IMR-90 (cell line): ENCODE measurements around the gene C9orf78. TPM values are rescaled to one million over a fixed set of nuclear protein-coding genes. Genes with fewer than 3 reads are reported as not detected.

Experiments used
- ATAC-seq: fragments of 200-7000 bp; cut with Tn5 transposase; 2 replicates; pipeline ENCODE4 v1.9.1; 2020; ENCODE audit warnings: low read depth, mild to moderate bottlenecking, moderate library complexity
- BruUV-seq: library from RNA; stranded (reverse); fragments of 400-500 nt; replicated peaks from 2 replicates; lab custom pipeline; 2021; lab: Mats Ljungman, UMichigan
- CTCF ChIA-PET: fragments of 300-600 bp; formaldehyde crosslinking; extraction: SDS; loops from one replicate; lab custom pipeline; 2021; ENCODE audit warnings: antibody characterized with exemption; lab: Yijun Ruan, JAX
- POLR2A ChIA-PET: fragments of 300-600 bp; sonication (Branson Sonifier 250); formaldehyde crosslinking; loops from one replicate; lab custom pipeline; 2022; ENCODE audit warnings: antibody characterized with exemption; ENCODE audit not compliant: unreplicated experiment; lab: Charles Lee
- DNase-seq: peaks from one replicate; pipeline ENCODE4 v3.0.0; 2013
- H2AFZ ChIP-seq: replicated peaks from 2 replicates; pipeline ENCODE3; 2013; ENCODE audit warnings: low read length, mild to moderate bottlenecking; ENCODE audit not compliant: poor library complexity
- H2AK5ac ChIP-seq: 2 replicates; pipeline ENCODE4 v1.6.1; 2013; ENCODE audit warnings: low read depth, low read length, inconsistent platforms
- H2AK9ac ChIP-seq: replicated peaks from 2 replicates; pipeline ENCODE3; 2013; ENCODE audit warnings: mild to moderate bottlenecking, low read depth, low read length, moderate library complexity; ENCODE audit not compliant: poor library complexity
- H2BK120ac ChIP-seq: 2 replicates; pipeline ENCODE4 v1.6.1; 2013; ENCODE audit warnings: low read depth, low read length, inconsistent platforms
- H2BK15ac ChIP-seq: 3 replicates; pipeline ENCODE4 v1.6.1; 2013; ENCODE audit warnings: low read depth, low read length, inconsistent platforms
- H2BK20ac ChIP-seq: 2 replicates; pipeline ENCODE4 v1.6.1; 2013; ENCODE audit warnings: low read depth, mild to moderate bottlenecking, inconsistent platforms, low read length, moderate library complexity
- H2BK5ac ChIP-seq: 2 replicates; pipeline ENCODE4 v1.6.1; 2013; ENCODE audit warnings: mild to moderate bottlenecking, low read depth, low read length, inconsistent platforms; ENCODE audit not compliant: poor library complexity, severe bottlenecking
- H3K14ac ChIP-seq: replicated peaks from 2 replicates; pipeline ENCODE4 v1.6.1; 2013; ENCODE audit warnings: low read depth, low read length, inconsistent platforms
- H3K18ac ChIP-seq: 2 replicates; pipeline ENCODE4 v1.6.1; 2013; ENCODE audit warnings: low read depth, low read length, control low read depth
- H3K23ac ChIP-seq: 2 replicates; pipeline ENCODE4 v1.6.1; 2013; ENCODE audit warnings: low read depth, low read length, inconsistent platforms
- H3K27ac ChIP-seq: 2 replicates; pipeline ENCODE4 v1.5.1; 2013; ENCODE audit warnings: mild to moderate bottlenecking, control low read depth, low read length; ENCODE audit not compliant: insufficient read depth
- H3K27me3 ChIP-seq: 2 replicates; pipeline ENCODE4 v1.6.1; 2013; ENCODE audit warnings: low read length; ENCODE audit not compliant: control insufficient read depth, insufficient read depth
- H3K36me3 ChIP-seq: 2 replicates; pipeline ENCODE4 v1.6.1; 2013; ENCODE audit warnings: low read length, mixed read lengths; ENCODE audit not compliant: control insufficient read depth, insufficient read depth
- H3K4ac ChIP-seq: 2 replicates; pipeline ENCODE4 v1.6.1; 2013; ENCODE audit warnings: low read depth, low read length, inconsistent platforms
- H3K4me1 ChIP-seq: 2 replicates; pipeline ENCODE4 v1.6.1; 2013; ENCODE audit warnings: low read length, mixed read lengths; ENCODE audit not compliant: control insufficient read depth, insufficient read depth
- H3K4me2 ChIP-seq: 2 replicates; pipeline ENCODE4 v1.6.1; 2013; ENCODE audit warnings: low read depth, mild to moderate bottlenecking, control low read depth, low read length, moderate library complexity
- H3K4me3 ChIP-seq: 2 replicates; pipeline ENCODE4 v1.5.1; 2013; ENCODE audit warnings: low read depth, mild to moderate bottlenecking, control low read depth, low read length, moderate library complexity; ENCODE audit not compliant: insufficient read depth
- H3K56ac ChIP-seq: 2 replicates; pipeline ENCODE4 v1.6.1; 2013; ENCODE audit warnings: low read length, inconsistent platforms; ENCODE audit not compliant: insufficient read depth; ENCODE audit errors: extremely low read depth
- H3K79me1 ChIP-seq, 2 experiments: 2 replicates each; pipeline ENCODE4 v1.6.1; 2013; ENCODE audit warnings: low read length in 2 of 2, inconsistent platforms in 1 of 2, low read depth in 1 of 2
- H3K9ac ChIP-seq: 2 replicates; pipeline ENCODE4 v1.6.1; 2013; ENCODE audit warnings: low read depth, low read length, control low read depth
- H3K9me1 ChIP-seq: 2 replicates; pipeline ENCODE4 v1.6.1; 2013; ENCODE audit warnings: low read length, inconsistent platforms; ENCODE audit not compliant: insufficient read depth
- H3K9me3 ChIP-seq: 2 replicates; pipeline ENCODE4 v1.6.1; 2013; ENCODE audit warnings: low read length; ENCODE audit not compliant: control insufficient read depth, insufficient read depth
- H4K20me1 ChIP-seq: 2 replicates; pipeline ENCODE4 v1.6.1; 2013; ENCODE audit warnings: low read length, inconsistent platforms; ENCODE audit not compliant: insufficient read depth
- H4K5ac ChIP-seq: 2 replicates; pipeline ENCODE4 v1.6.1; 2013; ENCODE audit warnings: mild to moderate bottlenecking, low read depth, low read length, control low read depth
- H4K8ac ChIP-seq, 2 experiments: 2 replicates each; pipeline ENCODE4 v1.6.1; 2013; ENCODE audit warnings: low read depth in 2 of 2, low read length in 2 of 2, control low read depth in 1 of 2, inconsistent platforms in 1 of 2
- H4K91ac ChIP-seq: 2 replicates; pipeline ENCODE4 v1.6.1; 2013; ENCODE audit warnings: low read depth, low read length, inconsistent platforms; ENCODE audit not compliant: insufficient read depth
- CHD1 ChIP-seq: IDR thresholded peaks from 2 replicates; pipeline ENCODE4 v1.6.1; 2012; ENCODE audit warnings: low read depth, low read length, improper control_type of control experiment
- MAFK ChIP-seq: IDR thresholded peaks from 2 replicates; pipeline ENCODE4 v1.6.1; 2012; ENCODE audit warnings: low read depth, low read length, improper control_type of control experiment
- MXI1 ChIP-seq: IDR thresholded peaks from 2 replicates; pipeline ENCODE4 v1.6.1; 2012; ENCODE audit warnings: low read depth, mild to moderate bottlenecking, low read length, moderate library complexity, borderline replicate concordance
- WGBS, 2 experiments: methylation state at CpG; one replicate each; pipeline versions ENCODE4 v1.1.5 to v1.1.7; 2013; ENCODE audit warnings: missing lambda C conversion rate in 2 of 2; ENCODE audit not compliant: insufficient read length in 1 of 2; ENCODE audit errors: extremely low coverage in 2 of 2; 5-methylcytosine and 5-hydroxymethylcytosine counted together
- dilution Hi-C: fragments of 300-500 bp; cut with HindIII; formaldehyde crosslinking; loops from one replicate; pipeline ENCODE4 v1.14.3; 2018; ENCODE audit warnings: low sequenced_read_pairs; ENCODE audit not compliant: unreplicated experiment
- in situ Hi-C: fragments of 300-500 bp; cut with MboI; formaldehyde crosslinking; loops from 3 replicates; pipeline ENCODE4 v1.14.3; 2019; ENCODE audit warnings: low sequenced_read_pairs, inconsistent platforms, mixed read lengths
- intact Hi-C: fragments of 100-400 bp; cut with micrococcal nuclease; formaldehyde crosslinking; loops from 2 replicates; pipeline ENCODE4 v1.10.0; 2022
- polyA plus RNA-seq, 3 experiments: library from polyadenylated mRNA; depleted of rRNA; stranded (reverse); fragments of >200 nt; gene quantifications; 2 replicates each; pipeline ENCODE4 v1.2.3, GENCODE V29; 2012; ENCODE audit warnings: low replicate concordance in 1 of 3
- total RNA-seq: library from RNA; depleted of rRNA; stranded (reverse); fragments of >200 nt; gene quantifications from 2 replicates; pipeline ENCODE4 v1.2.3, GENCODE V29; 2012
- TF ChIP-seq, protein P1 (sequence below): fragments of 150-350 bp; IDR thresholded peaks from 2 replicates; pipeline ENCODE4 v1.6.1; 2016; ENCODE audit warnings: low read depth, mild to moderate bottlenecking, low read length, moderate library complexity, borderline replicate concordance

Gene C9orf78
- total and polyA plus RNA-seq, 2 of the 4 experiments (the other 2 are of a cell fraction), result 29.8 to 46.0 TPM

- no peaks in the 10 kb centered on the region for H3K4me1 ChIP-seq
- H2AK9ac ChIP-seq, result no peak overlapping the region
- H3K36me3 ChIP-seq, result peaks cover 52% of the 10 kb centered on the region
- POLR2A ChIA-PET, result no interaction called here
- H2BK15ac ChIP-seq, result no peak overlapping the region
- H3K27me3 ChIP-seq, result no peaks in the 10 kb centered on the region
- no peak overlapping the region for H2AK5ac ChIP-seq
- no peak overlapping the region for H3K56ac ChIP-seq
- H3K23ac ChIP-seq, result no peak overlapping the region
- no peak overlapping the region for H4K91ac ChIP-seq
- CTCF ChIA-PET, result no interaction called here
- H2BK120ac ChIP-seq, result no peak overlapping the region
- DNase-seq (no peak), ATAC-seq (no peak)
- H4K5ac ChIP-seq, result no peak overlapping the region
- no CpG with 5 or more reads among the region's 7 CpGs for WGBS, 2 experiments
- H2BK5ac ChIP-seq, result no peak overlapping the region
- no peak overlapping the region for H3K14ac ChIP-seq
- no peak overlapping the region for H2AFZ ChIP-seq
- H3K4me3 ChIP-seq, result no peak overlapping the region
- H4K20me1 ChIP-seq, result no peaks in the 10 kb centered on the region
- no peak overlapping the region for H3K27ac ChIP-seq
- H4K8ac ChIP-seq, result no peak overlapping the region
- in situ Hi-C loops, result loop anchor here (25.0 kb wide), 1 partner anchor 185 kb away; the partner anchor contains the start of gene GPR107
- H3K9ac ChIP-seq, result no peak overlapping the region
- H2BK20ac ChIP-seq, result no peak overlapping the region
- H3K18ac ChIP-seq, result no peak overlapping the region
- BruUV-seq, result no TSS peak
- peaks cover 3% of the 10 kb centered on the region; the same call in 1 of the 2 replicates for H3K9me1 ChIP-seq
- TF ChIP-seq MXI1 (no peak), MAFK (no peak), CHD1 (no peak)
- TF ChIP-seq, protein P1, sequence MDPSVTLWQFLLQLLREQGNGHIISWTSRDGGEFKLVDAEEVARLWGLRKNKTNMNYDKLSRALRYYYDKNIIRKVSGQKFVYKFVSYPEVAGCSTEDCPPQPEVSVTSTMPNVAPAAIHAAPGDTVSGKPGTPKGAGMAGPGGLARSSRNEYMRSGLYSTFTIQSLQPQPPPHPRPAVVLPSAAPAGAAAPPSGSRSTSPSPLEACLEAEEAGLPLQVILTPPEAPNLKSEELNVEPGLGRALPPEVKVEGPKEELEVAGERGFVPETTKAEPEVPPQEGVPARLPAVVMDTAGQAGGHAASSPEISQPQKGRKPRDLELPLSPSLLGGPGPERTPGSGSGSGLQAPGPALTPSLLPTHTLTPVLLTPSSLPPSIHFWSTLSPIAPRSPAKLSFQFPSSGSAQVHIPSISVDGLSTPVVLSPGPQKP, result no peak
- dilution Hi-C loops, result no loop called here
- intact Hi-C loops, result no loop called here
- no peak overlapping the region for H3K4me2 ChIP-seq
- no peaks in the 10 kb centered on the region for H3K9me3 ChIP-seq
- no peaks in the 10 kb centered on the region for H3K79me1 ChIP-seq
- H3K4ac ChIP-seq, result no peak overlapping the region
Measured at GRCh38 chr9:129876815-129877214, 41.7 kb upstream of the C9orf78 start.
